ENCODE results near the gene FCF1.

Gene FCF1

DNA sequence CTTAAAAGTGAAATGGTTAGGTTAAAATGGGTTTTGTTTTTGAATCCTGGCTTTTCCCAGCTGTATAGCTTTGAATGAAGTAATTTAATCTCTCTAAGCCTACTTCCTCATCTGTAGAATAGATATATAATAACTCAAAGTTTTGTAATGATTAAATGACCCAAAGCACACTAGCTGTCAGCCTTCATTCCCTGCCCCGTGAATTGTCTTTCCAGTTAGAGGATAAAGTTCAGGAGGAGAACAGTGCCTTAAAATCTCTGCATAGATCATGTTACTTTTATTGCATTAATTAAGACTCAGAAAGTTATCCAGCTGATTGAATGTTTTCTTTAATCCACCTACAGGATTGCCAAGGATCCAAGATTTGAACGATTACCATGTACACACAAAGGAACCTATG, 19.4 kb downstream of the FCF1 start:
- no peaks in the 10 kb centered on the region for H3F3A ChIP-seq (ENCODE audit: low read depth)

DNA sequence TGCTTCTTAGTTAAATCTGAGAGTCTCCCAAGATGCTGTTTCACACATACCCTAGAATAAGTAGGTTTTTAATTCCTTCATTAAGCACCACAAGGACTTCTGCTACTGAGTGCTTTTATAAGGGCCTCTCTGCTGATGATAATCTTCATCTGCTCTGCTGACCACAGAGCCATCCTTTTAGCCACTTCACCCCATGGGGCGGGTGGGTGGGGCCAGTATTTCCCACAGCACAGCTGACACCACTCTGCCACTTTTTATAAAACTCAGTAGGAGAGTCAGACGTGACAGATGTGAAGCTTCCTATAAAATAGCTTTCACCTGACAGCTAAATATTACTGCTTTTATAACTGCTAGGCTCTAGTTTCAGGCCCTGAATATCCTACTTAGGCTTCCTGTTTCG, 20.3 kb downstream of the FCF1 start:
- Histone ChIP-seq H3K4me1 (ENCODE audit: insufficient read depth, low read length, poor library complexity, severe bottlenecking) (no peaks in the 10 kb centered on the region), H3K27me3 (ENCODE audit: insufficient read depth, low read length, poor library complexity, severe bottlenecking) (no peaks in the 10 kb centered on the region), H4K20me1 (ENCODE audit: insufficient read depth, low read length, poor library complexity, severe bottlenecking) (no peaks in the 10 kb centered on the region), H3K9me2 (replicated peaks; ENCODE audit: low read depth, low read length) (no peaks in the 10 kb centered on the region), H3K36me3 (ENCODE audit: insufficient read depth, low read length) (peaks cover 46% of the 10 kb centered on the region; the same call in 1 of the 2 replicates), H3F3A (ENCODE audit: low read depth) (no peaks in the 10 kb centered on the region), H3K4me3 (ENCODE audit: low read length, poor library complexity, severe bottlenecking) (no peak overlapping the region), H3K9me3 (ENCODE audit: insufficient read depth, low read depth, low read length) (no peaks in the 10 kb centered on the region), H3K4me2 (ENCODE audit: low read depth, low read length, poor library complexity, severe bottlenecking) (no peak overlapping the region), H3K79me2 (ENCODE audit: insufficient read depth, low read length) (peaks cover 5% of the 10 kb centered on the region; the same call in 1 of the 2 replicates), H2AFZ (ENCODE audit: low read length) (no peak overlapping the region), H3K9ac (ENCODE audit: low read depth, low read length, poor library complexity, severe bottlenecking) (no peak overlapping the region)
- TF ChIP-seq, protein P1, sequence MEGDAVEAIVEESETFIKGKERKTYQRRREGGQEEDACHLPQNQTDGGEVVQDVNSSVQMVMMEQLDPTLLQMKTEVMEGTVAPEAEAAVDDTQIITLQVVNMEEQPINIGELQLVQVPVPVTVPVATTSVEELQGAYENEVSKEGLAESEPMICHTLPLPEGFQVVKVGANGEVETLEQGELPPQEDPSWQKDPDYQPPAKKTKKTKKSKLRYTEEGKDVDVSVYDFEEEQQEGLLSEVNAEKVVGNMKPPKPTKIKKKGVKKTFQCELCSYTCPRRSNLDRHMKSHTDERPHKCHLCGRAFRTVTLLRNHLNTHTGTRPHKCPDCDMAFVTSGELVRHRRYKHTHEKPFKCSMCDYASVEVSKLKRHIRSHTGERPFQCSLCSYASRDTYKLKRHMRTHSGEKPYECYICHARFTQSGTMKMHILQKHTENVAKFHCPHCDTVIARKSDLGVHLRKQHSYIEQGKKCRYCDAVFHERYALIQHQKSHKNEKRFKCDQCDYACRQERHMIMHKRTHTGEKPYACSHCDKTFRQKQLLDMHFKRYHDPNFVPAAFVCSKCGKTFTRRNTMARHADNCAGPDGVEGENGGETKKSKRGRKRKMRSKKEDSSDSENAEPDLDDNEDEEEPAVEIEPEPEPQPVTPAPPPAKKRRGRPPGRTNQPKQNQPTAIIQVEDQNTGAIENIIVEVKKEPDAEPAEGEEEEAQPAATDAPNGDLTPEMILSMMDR (conservative IDR thresholded peaks at IDR 0.05; ENCODE audit: low read length): no peak
- no peak for TF ChIP-seq EZH2phosphoT487 (IDR thresholded peaks at IDR 0.05; ENCODE audit: borderline replicate concordance)

More for the DNA sequence above, 19.4 kb downstream of the FCF1 start:
- Histone ChIP-seq H4K20me1 (ENCODE audit: insufficient read depth, low read length, poor library complexity, severe bottlenecking) (no peaks in the 10 kb centered on the region), H3K27me3 (ENCODE audit: insufficient read depth, low read length, poor library complexity, severe bottlenecking) (no peaks in the 10 kb centered on the region), H3K4me3 (ENCODE audit: low read length, poor library complexity, severe bottlenecking) (no peak overlapping the region), H2AFZ (ENCODE audit: low read length) (no peak overlapping the region), H3K36me3 (ENCODE audit: insufficient read depth, low read length) (peaks cover 44% of the 10 kb centered on the region; the same call in 1 of the 2 replicates), H3K9ac (ENCODE audit: low read depth, low read length, poor library complexity, severe bottlenecking) (no peak overlapping the region), H3K79me2 (ENCODE audit: insufficient read depth, low read length) (peaks cover 5% of the 10 kb centered on the region; the same call in 1 of the 2 replicates), H3K4me2 (ENCODE audit: low read depth, low read length, poor library complexity, severe bottlenecking) (no peak overlapping the region), H3K4me1 (ENCODE audit: insufficient read depth, low read length, poor library complexity, severe bottlenecking) (no peaks in the 10 kb centered on the region), H3K9me3 (ENCODE audit: insufficient read depth, low read depth, low read length) (no peaks in the 10 kb centered on the region), H3K9me2 (replicated peaks; ENCODE audit: low read depth, low read length) (no peaks in the 10 kb centered on the region)
- TF ChIP-seq, protein P1 (conservative IDR thresholded peaks at IDR 0.05; ENCODE audit: low read length): no peak
- TF ChIP-seq EZH2phosphoT487 (IDR thresholded peaks at IDR 0.05; ENCODE audit: borderline replicate concordance): no peak

DNA sequence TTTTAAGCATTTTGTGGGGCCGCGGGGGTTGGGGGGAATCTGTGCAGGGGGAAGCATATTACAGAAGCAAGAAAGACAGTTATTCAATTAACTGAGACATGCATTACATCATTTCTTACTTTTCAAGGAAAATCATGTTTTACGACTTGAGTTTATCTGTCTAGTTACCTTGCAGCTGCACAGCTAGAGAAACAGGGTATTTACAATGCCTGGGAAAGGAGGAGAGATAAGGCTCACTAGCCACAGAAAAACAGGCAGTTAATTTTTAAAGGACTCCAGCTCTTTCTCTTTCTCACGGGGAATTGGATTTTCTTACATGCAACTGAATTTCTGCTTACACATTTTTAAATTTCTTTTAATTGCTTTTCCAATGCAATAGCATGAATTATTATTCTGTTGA, 22.2 kb downstream of the FCF1 start:
- Histone ChIP-seq H4K20me1 (ENCODE audit: insufficient read depth, low read length, poor library complexity, severe bottlenecking) (no peaks in the 10 kb centered on the region), H2AFZ (ENCODE audit: low read length) (no peak overlapping the region), H3K79me2 (ENCODE audit: insufficient read depth, low read length) (peaks cover 4% of the 10 kb centered on the region; the same call in 1 of the 2 replicates), H3K4me2 (ENCODE audit: low read depth, low read length, poor library complexity, severe bottlenecking) (no peak overlapping the region), H3F3A (ENCODE audit: low read depth) (no peaks in the 10 kb centered on the region), H3K9ac (ENCODE audit: low read depth, low read length, poor library complexity, severe bottlenecking) (no peak overlapping the region), H3K9me2 (replicated peaks; ENCODE audit: low read depth, low read length) (no peaks in the 10 kb centered on the region), H3K4me3 (ENCODE audit: low read length, poor library complexity, severe bottlenecking) (no peak overlapping the region), H3K36me3 (ENCODE audit: insufficient read depth, low read length) (peaks cover 46% of the 10 kb centered on the region; the same call in 1 of the 2 replicates), H3K27me3 (ENCODE audit: insufficient read depth, low read length, poor library complexity, severe bottlenecking) (no peaks in the 10 kb centered on the region), H3K4me1 (ENCODE audit: insufficient read depth, low read length, poor library complexity, severe bottlenecking) (no peaks in the 10 kb centered on the region), H3K9me3 (ENCODE audit: insufficient read depth, low read depth, low read length) (no peaks in the 10 kb centered on the region)
- TF ChIP-seq, protein P1 (conservative IDR thresholded peaks at IDR 0.05; ENCODE audit: low read length): no peak
- no peak for TF ChIP-seq EZH2phosphoT487 (IDR thresholded peaks at IDR 0.05; ENCODE audit: borderline replicate concordance)
